Osteoblast (primary cell): ENCODE measurements around the gene RGS17. TPM values are rescaled to one million over a fixed set of nuclear protein-coding genes. Genes with fewer than 3 reads are reported as not detected.
A peak's percentile ranks its signal among the peaks of the same experiment; 100 is the strongest.
"Not testable (repeated sequence)": the region's sequence is repeated elsewhere in the genome, so short reads cannot be mapped to it uniquely, and the experiment has no call there.

Experiments
- DNase-seq: peaks from one replicate; pipeline ENCODE4 v3.0.0; 2011; ENCODE audit warnings: low spot score, mixed read lengths; ENCODE audit not compliant: insufficient read length; ENCODE audit errors: missing footprints
- H2AFZ ChIP-seq: 2 replicates; pipeline ENCODE4 v1.6.0; 2011; ENCODE audit warnings: mild to moderate bottlenecking, low read length
- H3K27ac ChIP-seq: 2 replicates; pipeline ENCODE4 v1.5.1; 2011; ENCODE audit warnings: mild to moderate bottlenecking, low read depth, low read length, moderate library complexity
- H3K27me3 ChIP-seq: 2 replicates; pipeline ENCODE4 v1.6.0; 2012; ENCODE audit warnings: mild to moderate bottlenecking, control low read depth, inconsistent platforms, low read length, moderate library complexity; ENCODE audit not compliant: insufficient read depth
- H3K36me3 ChIP-seq: 2 replicates; pipeline ENCODE4 v1.5.1; 2011; ENCODE audit warnings: mild to moderate bottlenecking, low read length, control low read depth, moderate library complexity; ENCODE audit not compliant: insufficient read depth
- H3K4me1 ChIP-seq: 2 replicates; pipeline ENCODE4 v1.5.1; 2011; ENCODE audit warnings: mild to moderate bottlenecking, low read length, control low read depth, moderate library complexity; ENCODE audit not compliant: insufficient read depth
- H3K4me2 ChIP-seq: 2 replicates; pipeline ENCODE4 v1.6.0; 2011; ENCODE audit warnings: mild to moderate bottlenecking, low read length; ENCODE audit not compliant: insufficient read depth
- H3K4me3 ChIP-seq: fragments of 200-600 bp; sonication (generic); 3 replicates; pipeline ENCODE4 v1.5.1; 2012; ENCODE audit warnings: mild to moderate bottlenecking, low read length, inconsistent platforms; ENCODE audit not compliant: insufficient read depth
- H3K79me2 ChIP-seq: 2 replicates; pipeline ENCODE4 v1.6.0; 2012; ENCODE audit warnings: mild to moderate bottlenecking, low read length, control low read depth, inconsistent platforms; ENCODE audit not compliant: insufficient read depth
- H3K9me3 ChIP-seq: 2 replicates; pipeline ENCODE4 v1.5.1; 2011; ENCODE audit warnings: low read depth, low read length, control low read depth
- H4K20me1 ChIP-seq: 2 replicates; pipeline ENCODE4 v1.6.0; 2012; ENCODE audit warnings: mild to moderate bottlenecking, low read length, control low read depth; ENCODE audit not compliant: insufficient read depth
- CTCF ChIP-seq: IDR thresholded peaks from 2 replicates; pipeline ENCODE4 v1.5.1; 2011; ENCODE audit warnings: mild to moderate bottlenecking, low read depth, low read length, moderate library complexity; ENCODE audit errors: extremely low read depth
- total RNA-seq: library from RNA; depleted of rRNA; stranded (reverse); fragments of >200 nt; gene quantifications from 2 replicates; pipeline ENCODE4 v1.2.3, GENCODE V29; 2012

RGS17 gene
- total RNA-seq, 1 donor = 1.4 TPM

DNA sequence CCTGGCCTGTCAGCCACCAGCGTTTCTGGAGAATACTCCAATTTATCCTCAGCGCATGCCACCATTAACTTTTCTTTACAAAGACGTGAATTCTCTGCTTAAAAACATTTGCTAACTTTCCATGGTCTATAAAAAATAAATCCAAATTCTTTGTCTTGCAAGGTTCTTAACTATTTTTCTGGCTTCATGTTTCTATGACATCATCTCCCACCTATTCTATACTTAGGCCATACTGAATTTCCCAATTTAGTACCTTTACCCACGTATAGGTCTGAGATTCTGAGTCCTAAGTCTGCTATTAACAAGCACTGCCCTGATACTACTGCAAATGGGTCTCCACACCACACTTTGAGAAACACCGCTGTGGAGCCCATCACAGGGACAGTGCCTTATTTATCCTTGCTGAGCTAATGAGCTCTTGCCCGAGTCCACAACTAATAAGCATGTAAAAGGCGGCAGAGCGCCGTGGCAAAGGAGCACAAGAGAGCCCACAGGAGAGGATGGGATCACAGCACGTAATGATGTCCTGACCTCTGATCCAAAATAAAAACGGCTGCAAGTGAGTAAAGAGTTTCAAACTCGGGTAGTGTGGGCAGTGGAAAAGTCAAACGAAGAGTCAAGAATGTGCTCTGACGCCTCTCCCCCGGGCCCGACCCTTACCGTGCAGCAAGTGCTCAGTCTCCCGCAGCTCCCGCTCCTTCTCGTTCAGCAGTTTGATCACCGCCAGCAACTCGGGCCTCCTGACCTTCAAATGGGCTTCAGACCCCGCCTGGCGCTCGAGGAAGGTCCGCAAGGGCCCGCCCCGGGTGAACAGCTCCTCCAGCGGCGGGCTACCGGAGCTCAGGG is 129.1 kb downstream of the RGS17 start:
- Histone ChIP-seq H2AFZ (peak overlapping the region; percentile 58), H3K4me1 (peaks cover 9% of the 10 kb centered on the region), H3K27me3 (no peaks in the 10 kb centered on the region), H4K20me1 (peaks cover 12% of the 10 kb centered on the region), H3K27ac (peak overlapping the region; percentile 90), H3K4me2 (peak overlapping the region; percentile 99), H3K79me2 (peaks cover 59% of the 10 kb centered on the region), H3K36me3 (peaks cover 7% of the 10 kb centered on the region), H3K4me3 (peak overlapping the region; percentile 90), H3K9me3 (no peaks in the 10 kb centered on the region)
- TF ChIP-seq CTCF = no peak
- DNase-seq = no peak

- peaks cover 14% of the 10 kb centered on the region for H3K36me3 ChIP-seq
- H3K27ac ChIP-seq = peak overlapping the region; percentile 90
- not testable (repeated sequence) for H3K4me1 ChIP-seq, DNase-seq, H3K27me3 ChIP-seq, H2AFZ ChIP-seq, H3K9me3 ChIP-seq
- peak overlapping the region; percentile 99 for H3K4me2 ChIP-seq
- peaks cover 71% of the 10 kb centered on the region for H3K79me2 ChIP-seq
- H3K4me3 ChIP-seq = peak overlapping the region; percentile 90
- peaks cover 12% of the 10 kb centered on the region for H4K20me1 ChIP-seq
Observed at GRCh38 chr6:153000790-153001189, 130.3 kb downstream of the RGS17 start.

DNA sequence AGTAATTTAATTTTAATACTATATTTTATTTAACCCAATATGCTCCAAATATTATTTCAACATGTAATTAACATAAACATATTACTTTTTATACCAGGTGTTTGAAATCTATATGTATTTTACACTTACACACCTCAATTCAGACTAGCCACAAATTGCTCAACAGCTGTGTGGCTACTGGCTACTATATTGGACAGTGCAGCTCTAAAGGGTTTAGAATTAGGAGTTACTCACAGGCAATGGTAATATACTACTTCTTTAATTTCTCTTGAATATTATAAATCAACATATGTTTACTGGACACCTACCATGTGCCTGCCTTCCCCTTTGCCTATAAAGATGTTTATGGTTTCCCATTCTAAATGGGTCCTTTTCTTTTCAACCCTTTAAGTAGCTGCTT is 130.8 kb downstream of the RGS17 start:
- no peak for TF ChIP-seq CTCF
- H3K79me2 ChIP-seq = peaks cover 76% of the 10 kb centered on the region
- H3K4me2 ChIP-seq = peak overlapping the region; percentile 46
- no peaks in the 10 kb centered on the region for H3K27me3 ChIP-seq
- H2AFZ ChIP-seq = no peak overlapping the region
- no peak for DNase-seq
- peaks cover 12% of the 10 kb centered on the region for H4K20me1 ChIP-seq
- H3K4me3 ChIP-seq = no peak overlapping the region
- H3K4me1 ChIP-seq = peaks cover 9% of the 10 kb centered on the region
- peaks cover 14% of the 10 kb centered on the region for H3K36me3 ChIP-seq
- no peak overlapping the region for H3K27ac ChIP-seq
- H3K9me3 ChIP-seq = no peaks in the 10 kb centered on the region

- H3K4me1 ChIP-seq, H3K27me3 ChIP-seq, DNase-seq, H3K4me3 ChIP-seq, H3K27ac ChIP-seq, H3K9me3 ChIP-seq, H2AFZ ChIP-seq: not testable (repeated sequence)
- Histone ChIP-seq H3K36me3 (peaks cover 14% of the 10 kb centered on the region), H3K4me2 (peak overlapping the region; percentile 46), H4K20me1 (peaks cover 12% of the 10 kb centered on the region), H3K79me2 (peaks cover 81% of the 10 kb centered on the region)
Observed at GRCh38 chr6:152999538-152999937, 131.5 kb downstream of the RGS17 start.

- H3K4me1 ChIP-seq = no peaks in the 10 kb centered on the region
- no peaks in the 10 kb centered on the region for H3K27me3 ChIP-seq
- H3K36me3 ChIP-seq = peaks cover 32% of the 10 kb centered on the region
- no peak overlapping the region for H3K4me3 ChIP-seq
- peaks cover 79% of the 10 kb centered on the region for H3K79me2 ChIP-seq
- no peak for TF ChIP-seq CTCF
- no peak overlapping the region for H2AFZ ChIP-seq
- H3K27ac ChIP-seq = no peak overlapping the region
- no peak overlapping the region for H3K4me2 ChIP-seq
- no peaks in the 10 kb centered on the region for H4K20me1 ChIP-seq
- DNase-seq = no peak
- no peaks in the 10 kb centered on the region for H3K9me3 ChIP-seq
Observed at GRCh38 chr6:152993847-152994246, 137.2 kb downstream of the RGS17 start.
